SKM-1 treated with dmso at 0.1 percent for 144 hours (cell line): ENCODE measurements around the gene ANAPC13.
A peak's percentile ranks its signal among the peaks of the same experiment; 100 is the strongest.

Source experiments
- DNase-seq: peaks from one replicate; lab custom pipeline; 2025; ENCODE audit not compliant: unreplicated experiment; lab: John Stamatoyannopoulos, UW

Gene ANAPC13, protein sequence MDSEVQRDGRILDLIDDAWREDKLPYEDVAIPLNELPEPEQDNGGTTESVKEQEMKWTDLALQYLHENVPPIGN

DNA sequence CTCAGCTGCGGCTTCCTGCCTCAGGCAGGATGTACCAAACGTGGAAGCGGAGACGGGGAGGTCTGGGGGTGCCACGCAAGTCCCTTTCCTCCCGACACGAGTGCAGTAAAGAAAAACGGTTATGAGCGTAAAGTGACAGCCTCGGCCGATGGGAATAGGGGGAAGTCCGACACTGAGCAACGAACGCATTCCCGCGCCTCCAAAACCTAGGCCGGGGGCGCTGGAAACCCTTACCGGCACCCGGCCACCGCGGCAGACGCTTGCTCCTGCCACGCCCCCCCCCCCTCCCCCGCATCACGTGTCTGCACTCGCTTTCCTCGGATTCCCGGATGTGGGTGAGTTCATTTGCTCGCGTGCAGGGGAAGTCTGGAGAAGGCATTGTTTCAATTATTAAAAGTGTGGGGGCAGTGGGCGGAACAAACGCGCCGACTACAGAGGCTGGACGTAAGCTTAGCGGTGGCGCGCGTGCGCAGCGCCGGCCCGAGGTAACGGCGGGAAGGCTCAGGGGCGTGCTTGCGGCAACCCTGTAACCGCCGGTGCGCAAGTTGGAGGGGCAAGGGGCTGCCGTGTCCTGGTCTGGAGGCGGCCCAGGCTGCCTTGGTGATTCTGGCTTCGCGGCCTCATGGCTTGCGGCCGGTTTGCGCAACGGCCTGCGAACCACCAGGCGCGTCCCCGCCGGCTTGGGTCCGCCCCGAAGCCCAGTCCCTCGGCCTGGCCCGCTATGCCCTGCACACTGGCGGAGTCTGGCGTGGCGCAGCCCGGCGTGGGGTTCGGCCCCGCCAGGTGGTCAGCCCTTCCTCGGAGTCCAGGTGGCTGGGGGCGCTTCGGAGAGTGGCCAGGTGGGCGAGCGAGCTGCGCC lies at the start of gene ANAPC13, which contains the start of gene CEP63:
ANAPC13 (minus strand) TSS at position 268 of the 859 bp plus-strand sequence. CDS start 3,081 bp downstream, outside the sequence.
CEP63 (plus strand) TSS at position 340 of the 859 bp plus-strand sequence. CDS start 9,264 bp downstream, outside the sequence.
- DNase-seq = peak; percentile 98

DNA sequence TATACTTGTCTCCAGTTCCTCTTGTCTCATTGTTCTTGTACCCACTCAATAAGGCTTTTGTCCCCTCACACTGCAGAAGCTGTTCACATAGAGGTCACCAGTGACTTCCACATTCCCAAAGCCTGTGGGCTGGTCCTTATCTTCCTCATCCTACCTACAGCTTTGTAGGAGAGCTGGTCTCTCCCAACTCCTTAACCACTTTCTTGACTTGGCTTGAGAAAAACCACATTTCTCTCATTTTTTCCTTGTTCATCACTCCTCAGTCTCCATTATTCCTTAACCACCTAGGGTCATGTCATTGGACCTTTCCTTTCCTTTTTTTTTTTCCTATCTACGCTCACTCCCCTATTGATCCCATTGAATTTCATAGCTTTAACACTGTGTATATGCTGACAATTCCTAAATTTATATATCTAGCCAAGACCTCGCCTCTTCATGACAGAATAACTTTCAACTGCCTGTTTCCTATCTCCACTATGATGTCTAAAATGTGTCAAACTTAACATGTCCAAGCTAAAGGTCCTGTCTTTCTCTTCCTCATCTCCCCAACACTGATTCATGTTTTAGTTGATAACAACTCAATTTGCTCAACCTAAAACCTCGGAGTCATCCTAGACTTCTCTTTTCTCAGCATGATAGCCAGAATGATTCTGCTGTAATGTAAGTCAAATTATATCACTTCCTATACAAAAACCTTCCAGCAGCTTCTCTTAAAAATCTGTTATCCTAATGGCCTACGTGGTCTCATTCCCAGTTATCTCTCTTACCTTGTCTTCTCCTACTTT lies 49.6 kb upstream of the ANAPC13 start:
- no peak for DNase-seq

DNA sequence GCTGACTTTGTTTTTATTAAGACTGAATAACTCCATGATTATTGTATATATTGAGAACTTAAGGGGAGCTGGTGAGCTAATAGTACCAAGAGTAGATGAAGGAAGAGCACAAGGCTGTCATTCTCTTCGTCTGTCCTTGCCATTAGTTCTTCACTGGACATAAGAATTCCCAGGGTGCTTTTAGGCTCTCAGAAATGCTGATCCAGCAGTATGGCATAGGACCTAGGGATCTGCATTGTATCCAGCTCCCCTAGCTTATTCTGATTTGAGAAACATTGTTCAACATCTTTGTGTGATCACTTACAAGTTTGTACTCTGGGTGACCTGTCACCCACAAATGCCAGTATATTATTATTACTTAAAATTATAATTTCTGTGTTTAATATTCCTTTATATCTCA lies 47.7 kb upstream of the ANAPC13 start:
- DNase-seq = no peak

DNA sequence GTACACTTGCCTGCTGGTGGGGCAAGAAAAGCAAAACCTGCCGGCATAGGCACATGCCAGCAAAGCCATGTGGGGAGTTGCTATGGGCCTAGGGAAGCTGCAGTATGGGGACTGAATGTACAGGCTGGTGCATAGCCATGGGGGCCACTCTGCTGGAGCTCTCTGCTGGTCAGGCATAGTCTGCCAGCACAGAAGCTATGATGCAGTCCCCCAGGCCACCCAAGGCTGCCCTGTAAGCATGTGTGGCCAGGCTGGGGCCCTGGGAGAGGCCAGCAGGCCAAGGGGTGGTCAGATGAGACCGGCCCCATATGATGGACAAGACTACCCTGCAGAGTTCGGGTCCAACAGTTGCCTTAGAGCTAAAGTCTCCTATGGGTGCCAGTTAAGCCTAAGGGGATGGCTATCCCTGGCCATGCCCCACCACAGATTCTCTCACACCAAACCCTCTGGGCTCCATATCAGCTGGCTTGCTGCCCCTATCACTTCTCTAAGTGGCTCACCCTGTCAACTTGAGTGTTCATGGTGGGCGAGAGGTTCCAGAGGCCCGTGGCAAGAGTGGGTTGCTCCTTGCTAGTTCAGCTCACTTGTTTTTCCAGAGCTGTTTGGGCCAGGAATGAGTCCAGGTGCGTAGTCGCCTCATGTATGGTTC lies 41.9 kb upstream of the ANAPC13 start:
- no peak for DNase-seq

DNA sequence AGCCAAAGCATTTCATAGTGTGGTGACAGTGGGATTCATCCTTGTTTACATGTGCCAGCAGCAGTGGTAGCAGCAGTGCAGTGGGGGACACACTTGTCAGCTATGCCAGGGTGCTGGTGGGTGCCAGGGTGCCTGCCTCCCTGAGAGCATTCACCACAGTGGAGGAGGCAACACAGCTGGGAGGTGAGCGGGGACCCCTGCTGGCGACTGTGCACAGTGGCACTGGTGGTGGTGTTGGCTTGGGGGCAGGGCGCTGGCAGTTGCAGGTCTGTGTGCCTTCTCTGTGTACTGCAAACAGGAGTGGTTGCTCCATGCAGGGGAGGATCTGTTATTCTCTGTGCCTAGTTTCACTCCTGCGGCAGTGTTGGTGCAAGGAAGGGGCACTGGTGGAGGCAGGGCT lies 41.3 kb upstream of the ANAPC13 start:
- DNase-seq = no peak

DNA sequence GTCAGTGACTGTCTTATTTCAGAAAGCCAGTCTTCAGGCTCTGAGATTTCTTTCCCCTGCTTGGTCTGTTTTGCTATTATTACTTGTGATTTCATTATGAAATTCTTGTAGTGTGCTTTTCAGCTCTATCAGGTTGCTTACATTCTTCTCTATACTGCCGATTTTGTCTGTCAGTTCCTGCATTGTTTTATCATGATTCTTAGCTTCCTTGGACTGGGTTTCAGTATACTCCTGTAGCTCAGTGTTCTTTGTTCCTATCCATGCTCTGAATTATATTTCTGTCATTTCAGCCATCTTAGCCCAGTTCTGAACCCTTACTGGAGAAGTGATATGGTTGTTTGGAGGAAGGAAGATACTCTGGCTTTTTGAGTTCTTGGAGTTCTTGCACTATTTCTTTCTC lies 40.5 kb upstream of the ANAPC13 start:
- DNase-seq = no peak

DNA sequence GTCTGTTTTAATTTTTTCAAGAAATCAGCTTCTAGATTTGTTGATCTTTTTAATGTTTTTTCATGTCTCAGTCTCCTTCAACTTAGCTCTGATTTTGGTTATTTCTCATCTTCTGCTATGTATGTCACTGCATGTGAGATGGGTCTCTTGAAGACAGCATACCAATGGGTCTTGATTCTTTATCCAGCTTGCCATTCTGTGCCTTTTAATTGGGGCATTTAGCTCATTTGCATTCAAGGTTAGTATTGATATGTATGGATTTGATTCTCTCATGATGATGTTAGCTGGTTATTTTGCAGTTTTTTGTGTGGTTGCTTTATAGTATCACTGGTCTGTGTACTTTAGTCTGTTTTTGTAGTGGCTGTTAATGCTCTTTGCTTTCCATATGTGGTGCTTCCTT lies 39.5 kb upstream of the ANAPC13 start:
- DNase-seq = no peak

DNA sequence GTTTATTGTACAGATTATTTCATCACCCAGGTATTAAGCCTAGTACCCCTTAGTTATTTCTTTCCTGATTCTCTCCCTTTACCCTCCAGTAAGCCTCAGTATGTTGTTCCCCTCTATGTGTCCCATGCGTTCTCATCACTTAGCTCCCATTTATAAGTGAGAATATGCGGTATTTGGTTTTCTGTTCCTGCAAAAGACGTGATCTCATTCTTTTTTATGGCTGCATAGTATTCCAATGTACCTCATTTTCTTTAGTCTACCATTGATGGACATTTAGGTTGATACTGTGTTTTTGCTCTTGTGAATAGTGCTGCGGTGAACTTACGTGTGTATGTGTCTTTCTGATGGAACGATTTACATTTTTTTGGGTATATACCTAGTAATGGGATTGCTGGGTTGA lies 36.8 kb upstream of the ANAPC13 start:
- no peak for DNase-seq

DNA sequence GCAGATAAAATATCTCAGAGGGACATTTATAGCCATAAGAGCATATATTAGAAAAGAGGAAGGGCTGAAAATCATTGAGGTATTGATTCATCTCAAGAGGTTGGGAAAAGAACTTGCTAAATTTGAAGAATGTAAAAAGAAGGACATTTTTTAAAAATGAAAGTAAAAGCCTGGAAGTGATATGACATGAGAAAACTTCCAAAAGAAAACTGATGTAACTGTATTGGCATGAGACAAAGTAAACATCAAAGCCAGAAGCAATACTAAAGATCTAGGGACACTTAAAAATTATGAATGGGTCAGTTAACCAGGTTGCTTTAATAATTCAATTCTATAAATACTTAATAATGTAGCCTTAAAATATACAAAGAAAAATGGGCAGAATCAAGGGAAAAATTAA lies 32.0 kb upstream of the ANAPC13 start:
- no peak for DNase-seq

DNA sequence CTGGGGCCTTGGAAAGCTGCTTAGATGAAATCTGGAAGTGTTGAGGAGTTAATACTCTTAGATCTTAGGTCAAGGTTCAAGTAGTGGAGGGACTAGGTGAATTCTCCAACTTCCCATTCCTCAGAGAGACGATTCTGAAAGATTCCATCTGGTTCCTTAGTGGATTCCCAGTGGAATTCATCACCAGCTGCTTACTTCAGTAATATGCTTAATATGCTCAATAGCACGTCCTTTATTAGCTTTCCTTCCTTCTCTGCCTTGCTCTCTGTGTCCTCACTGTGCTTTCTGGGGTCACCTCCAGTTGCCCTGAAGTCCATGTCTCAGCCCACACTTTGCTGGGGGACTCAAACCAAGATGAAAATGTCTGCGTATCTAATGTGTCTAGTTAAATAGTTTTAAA lies 31.1 kb upstream of the ANAPC13 start:
- no peak for DNase-seq

DNA sequence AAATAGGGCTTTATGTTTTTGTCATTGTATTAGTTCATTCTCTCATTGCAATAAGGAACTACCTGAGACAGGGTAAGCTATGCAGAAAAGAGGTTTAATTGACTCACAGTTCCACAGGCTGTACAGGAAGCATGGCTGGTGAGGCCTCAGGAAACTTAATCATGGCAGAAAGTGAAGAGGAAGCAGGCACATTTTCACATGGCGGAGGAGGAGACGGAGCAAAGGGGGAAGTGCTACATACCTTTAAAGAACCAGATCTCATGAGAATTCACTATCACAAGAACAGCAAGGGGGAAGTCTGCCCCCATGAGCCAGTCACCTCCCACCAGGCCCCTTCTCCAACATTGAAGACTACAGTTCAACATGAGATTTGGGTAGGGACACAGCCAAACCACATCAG lies 25.7 kb upstream of the ANAPC13 start:
- no peak for DNase-seq

DNA sequence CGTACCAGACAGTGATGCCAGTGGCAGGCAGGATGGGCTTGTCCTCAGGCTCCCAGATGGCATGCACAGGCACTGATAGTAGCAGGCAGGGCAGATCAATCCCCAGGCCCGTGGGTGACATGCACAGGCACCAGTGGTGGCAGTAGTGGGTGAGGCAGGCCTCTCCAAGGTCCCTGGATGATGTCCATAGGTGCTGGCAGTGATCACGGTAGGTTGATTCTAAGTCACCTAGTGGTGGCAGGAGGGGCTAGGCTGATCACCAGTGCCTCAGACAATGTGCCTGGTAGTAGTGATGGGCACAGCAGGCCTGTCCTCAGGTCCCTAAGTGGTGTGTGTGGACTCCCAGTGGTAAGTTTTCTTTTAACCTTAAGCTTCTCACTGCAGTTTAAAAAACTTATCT lies 19.7 kb upstream of the ANAPC13 start:
- no peak for DNase-seq

DNA sequence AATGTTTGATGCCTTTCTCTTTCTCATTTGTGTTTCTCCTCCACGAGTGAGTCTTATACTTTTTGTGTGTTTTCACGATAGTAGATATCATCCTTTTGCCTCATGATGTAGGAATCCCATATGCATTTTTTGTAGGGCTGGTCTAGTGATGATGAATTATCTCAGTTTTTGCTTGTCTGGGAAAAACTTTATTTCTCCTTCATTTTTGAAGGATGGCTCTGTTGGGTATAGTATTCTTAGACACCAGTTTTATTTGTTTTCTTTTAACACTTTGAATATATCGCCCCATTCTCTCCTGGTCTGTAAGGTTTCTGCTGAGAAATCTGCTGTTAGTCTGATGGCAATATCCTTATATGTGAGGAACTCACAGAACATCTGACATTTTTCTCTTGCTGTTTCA lies 18.3 kb upstream of the ANAPC13 start:
- no peak for DNase-seq

DNA sequence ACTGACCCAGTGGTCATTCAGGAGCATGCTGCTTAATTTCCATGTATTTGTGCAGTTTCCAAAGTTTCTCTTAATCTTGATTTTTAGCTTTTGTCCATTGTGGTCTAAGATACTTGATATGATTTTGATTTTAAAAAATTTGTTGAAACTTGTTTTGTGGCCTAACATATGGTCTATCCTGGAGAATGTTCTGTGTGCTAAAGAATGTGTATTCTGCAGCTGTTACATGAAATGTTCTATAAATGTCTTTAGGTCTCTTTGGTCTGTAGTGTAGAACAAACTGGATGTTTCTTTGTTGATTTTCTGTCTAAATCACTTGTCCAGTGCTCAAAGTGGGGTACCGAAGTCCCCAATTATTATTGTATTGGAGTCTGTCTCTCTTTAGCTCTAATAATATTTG lies 17.5 kb upstream of the ANAPC13 start:
- DNase-seq = no peak

DNA sequence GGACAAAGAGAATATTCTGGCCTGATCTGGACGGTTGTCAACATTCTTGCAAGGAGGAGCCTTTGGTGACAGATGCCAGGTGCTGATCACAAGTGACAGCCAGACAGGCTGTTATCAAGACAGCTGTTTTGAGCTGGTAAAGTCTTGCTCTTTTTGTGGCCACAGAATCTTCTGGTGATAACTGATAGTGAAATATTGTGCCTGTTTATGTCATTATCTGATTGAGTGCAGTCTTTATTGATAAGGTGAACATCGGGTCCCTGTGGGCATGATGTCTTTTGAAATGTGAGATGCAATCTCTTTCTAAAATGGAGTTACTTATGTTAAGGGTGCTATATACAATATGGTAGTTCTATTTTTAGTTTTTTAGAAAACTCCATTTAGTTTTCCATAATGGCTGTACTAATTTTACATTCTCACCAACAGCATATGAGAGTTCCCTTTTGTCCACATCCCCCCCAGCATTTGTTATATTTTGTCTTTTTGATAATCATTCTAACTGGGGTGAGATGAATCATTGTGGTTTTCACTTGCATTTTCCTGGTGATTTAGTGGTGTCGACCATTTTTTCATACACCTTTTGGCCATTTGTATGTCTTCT lies 10.8 kb upstream of the ANAPC13 start:
- DNase-seq = no peak

DNA sequence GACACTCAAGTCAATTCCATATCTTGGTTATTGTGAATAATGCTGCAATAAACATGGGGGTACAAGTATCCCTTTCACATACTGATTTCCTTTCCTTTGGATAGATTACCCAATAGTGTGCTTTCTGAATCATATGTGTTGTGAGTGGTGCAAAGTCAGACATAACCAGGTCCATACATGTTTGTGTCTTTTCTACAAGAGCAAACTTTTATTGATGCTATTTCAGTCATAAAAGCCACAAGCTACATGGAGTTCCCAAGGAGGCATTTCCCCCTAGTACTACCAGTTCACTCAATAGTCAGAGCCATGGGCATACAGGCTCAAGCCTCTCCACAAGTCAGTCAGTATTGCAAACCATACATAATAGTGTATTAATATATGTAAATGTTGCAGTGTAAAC lies 10.2 kb upstream of the ANAPC13 start:
- no peak for DNase-seq

DNA sequence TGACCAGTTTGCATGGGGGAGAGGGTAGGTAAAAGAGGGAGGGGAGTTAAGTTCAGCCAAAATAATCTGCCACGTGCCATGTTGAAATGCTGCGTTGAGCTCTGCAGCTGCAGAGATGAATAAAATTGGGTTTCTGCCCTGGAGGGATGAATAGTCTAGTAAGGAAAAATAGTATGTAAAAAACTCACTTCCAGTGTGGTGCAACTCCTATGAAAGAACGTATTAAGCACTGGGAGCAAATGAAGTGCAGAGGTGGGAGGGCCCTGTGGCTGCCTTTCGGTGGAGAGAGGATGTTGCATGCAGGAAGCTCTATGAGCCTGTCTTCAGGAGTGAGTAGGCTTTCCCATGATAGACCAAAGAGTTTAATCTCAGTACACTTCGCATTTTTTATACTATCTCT lies 8.7 kb upstream of the ANAPC13 start:
- no peak for DNase-seq

DNA sequence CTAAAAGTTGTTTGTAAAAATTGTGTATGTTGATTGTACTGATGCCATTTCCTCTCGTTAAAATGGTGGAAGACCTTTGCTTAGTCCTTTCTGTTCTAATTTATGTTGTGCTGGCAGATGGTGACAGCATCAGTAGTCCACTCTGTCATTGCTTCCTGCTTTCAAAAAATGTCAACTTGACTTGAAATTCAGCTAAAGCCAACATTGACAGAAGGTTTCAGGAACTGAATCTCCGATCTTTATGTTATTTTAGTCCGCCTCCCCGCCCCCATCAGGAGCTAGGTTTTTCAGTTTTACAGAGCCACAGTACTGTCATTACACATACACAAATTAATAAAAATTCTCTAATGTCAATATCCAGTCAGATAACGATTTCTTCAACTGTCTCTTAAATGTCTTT lies 1.6 kb upstream of the ANAPC13 start:
- DNase-seq = peak; percentile 18

DNA sequence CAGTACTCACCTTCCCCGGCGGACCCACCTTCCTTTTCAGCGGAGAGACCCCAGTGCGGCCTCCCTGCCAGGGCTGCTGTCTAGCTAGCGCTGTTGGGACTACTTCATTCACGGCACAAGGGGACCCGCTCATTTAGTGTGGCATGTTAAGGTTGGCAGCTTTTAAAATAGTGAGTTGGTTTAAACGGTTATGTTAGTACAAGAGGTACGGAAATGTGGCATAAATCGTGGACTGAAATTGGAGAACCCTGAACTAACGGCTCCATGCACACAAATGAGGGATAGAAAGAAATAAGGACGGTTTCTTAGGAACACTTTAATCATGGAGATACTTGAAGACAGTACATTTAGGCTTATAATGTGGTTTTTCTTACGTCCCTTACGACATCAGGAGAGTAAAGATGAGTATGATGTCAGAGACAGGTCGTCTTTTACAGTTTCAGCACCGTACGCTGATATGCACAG lies 824 bp upstream of the ANAPC13 start:
- peak; percentile 30 for DNase-seq

DNA sequence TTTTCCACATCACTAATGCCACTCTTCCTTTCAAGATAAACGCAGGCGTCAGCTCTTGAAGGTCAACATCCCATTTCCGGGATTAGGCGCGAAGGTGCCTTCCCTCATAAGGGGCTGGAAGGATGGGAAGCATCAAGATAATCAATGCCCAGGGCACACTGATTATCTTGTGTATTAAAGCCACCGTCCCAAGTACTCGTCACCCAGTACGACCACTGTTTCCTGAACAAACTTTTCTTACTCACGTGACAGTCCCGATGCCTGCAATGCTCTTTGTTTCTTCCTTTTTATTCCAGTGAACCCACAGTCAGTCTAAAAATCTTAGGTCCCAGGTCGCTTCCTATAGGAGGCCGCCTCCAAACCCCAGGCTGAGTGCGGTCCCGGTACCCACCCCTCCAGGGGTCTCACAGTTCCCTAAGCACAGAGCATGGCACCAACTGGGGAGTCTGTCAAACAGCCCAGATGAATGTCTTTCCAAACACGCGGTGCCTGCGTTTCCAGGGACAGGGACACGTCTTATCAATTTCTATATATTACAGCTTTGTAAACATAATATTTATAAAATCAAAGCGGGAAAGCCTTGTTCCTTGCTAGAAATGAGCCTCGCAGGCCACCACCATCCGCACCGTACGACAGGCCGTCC lies 589 bp downstream of the ANAPC13 start:
- DNase-seq = peak; percentile 17
